HG03045 (cell line): ENCODE data around the gene ASB5.
A peak's percentile ranks its signal among the peaks of the same experiment; 100 is the strongest.
"Not testable (repeated sequence)": the region's sequence is repeated elsewhere in the genome, so short reads cannot be mapped to it uniquely, and the experiment has no call there.

Experiments
- ATAC-seq: cut with Tn5 transposase; IDR thresholded peaks from one replicate; pipeline ENCODE4 v1.9.1; 2021; ENCODE audit warnings: mild to moderate bottlenecking, moderate library complexity; ENCODE audit not compliant: unreplicated experiment

ASB5 gene, protein sequence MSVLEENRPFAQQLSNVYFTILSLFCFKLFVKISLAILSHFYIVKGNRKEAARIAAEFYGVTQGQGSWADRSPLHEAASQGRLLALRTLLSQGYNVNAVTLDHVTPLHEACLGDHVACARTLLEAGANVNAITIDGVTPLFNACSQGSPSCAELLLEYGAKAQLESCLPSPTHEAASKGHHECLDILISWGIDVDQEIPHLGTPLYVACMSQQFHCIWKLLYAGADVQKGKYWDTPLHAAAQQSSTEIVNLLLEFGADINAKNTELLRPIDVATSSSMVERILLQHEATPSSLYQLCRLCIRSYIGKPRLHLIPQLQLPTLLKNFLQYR

DNA sequence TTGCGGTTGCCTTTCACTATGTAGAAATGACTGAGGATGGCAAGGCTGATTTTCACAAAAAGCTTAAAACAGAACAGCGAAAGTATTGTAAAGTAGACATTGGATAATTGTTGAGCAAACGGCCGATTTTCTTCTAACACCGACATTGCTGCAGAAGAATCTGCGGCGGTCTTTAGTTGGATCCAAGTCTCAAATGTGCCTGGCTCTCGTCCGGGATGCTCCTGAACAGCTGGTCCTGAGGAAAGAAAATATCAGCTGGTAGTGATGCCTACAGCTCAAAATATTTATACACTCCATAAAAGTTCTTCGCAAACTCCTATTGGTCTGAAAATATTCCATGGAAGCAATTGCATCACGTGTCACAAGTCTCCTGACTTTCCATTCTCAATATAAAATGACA lies at the start of gene ASB5:
ASB5 (minus strand) TSS at position 260 of the 400 bp plus-strand sequence; CDS start at position 146, 114 bp downstream.
- ATAC-seq = no peak

DNA sequence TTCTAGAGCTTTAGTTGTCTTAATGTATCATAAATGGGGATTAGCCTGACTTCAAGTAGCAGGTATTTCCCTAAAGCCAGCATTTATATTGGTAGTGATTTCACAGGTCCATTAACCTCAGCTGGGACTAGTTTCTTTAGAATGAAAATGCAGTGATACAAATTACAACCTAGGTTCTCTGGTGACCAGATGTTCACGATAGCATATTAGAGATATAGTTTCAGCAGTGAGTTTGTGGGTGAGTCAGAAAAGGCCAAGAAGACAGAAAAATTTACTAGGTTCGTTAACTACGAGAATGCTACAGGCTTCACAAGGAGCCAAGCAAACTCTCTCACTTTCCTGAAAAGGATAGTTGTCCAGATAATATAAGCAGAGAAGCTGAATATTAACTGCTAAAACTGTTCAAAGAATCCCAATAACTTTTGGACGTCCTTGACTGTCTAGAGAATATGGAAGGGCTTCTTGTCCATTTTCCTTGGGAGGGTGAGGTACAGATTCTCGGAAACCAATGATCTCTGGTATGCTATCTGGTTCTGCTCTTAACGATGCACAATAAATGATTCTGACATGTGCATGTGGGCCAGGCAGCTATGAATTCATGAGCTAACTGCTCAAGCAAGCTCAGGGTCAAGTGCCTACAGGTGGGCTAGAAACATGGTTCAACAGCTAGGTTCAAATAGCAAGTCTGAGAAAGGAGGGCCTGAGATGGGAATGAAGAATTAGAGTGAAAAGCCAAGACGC lies 44.7 kb upstream of the ASB5 start:
- no peak for ATAC-seq

DNA sequence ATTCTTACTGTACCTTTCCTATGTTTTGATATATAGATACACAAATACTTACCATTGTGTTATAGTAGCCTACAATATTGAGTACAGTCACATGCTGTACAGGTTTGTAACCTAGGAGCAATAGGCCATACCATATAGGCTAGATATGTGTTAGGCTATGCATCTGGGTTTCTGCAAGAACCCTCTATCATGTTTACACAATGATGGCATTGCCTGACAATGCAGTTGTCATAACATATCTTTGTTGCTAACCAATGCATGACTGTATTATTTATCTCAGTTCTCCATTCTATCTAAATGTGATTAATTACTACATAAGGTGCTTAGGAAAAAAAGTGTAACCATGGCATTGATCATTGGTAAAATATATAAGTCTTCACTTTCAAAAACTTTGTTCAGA lies 40.8 kb upstream of the ASB5 start:
- ATAC-seq = no peak

DNA sequence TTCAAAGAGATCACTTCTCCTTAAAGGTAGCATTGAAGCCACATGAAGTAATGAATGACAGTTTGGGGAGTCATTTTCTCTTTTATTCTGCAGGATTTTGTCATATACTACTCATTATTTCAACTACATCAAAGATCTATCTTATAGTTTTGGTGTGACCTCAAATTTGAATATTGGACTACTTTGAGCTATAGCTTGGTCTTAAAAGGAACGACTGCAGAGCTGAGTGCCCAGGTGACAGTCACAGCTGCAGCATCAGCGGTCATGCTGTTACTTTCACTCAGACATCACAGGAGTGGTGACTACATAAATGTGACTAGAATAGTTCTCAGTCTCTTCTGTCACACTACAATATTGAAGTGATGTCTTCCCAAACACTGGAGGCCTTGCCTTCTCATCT lies 40.0 kb upstream of the ASB5 start:
- ATAC-seq = peak; percentile 100

DNA sequence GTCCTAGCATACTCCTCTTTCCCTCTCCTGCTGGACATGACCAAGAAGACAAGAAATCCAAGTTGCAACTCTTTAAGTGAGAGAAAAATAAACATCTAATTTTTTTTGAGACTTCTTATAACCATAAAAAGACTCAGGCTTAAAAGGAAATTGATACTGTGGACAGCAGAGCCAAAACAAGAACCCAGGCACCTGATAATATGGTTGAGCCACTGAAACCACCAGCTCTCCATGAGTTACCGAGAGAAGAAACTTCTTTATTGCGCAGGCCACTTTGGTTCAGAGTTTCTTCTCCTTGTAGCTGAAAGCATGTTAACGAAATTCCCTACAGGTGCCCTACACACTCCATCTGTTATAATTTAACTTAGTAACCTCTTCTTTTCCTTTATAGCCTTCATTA lies 39.4 kb upstream of the ASB5 start:
- peak; percentile 70 for ATAC-seq

DNA sequence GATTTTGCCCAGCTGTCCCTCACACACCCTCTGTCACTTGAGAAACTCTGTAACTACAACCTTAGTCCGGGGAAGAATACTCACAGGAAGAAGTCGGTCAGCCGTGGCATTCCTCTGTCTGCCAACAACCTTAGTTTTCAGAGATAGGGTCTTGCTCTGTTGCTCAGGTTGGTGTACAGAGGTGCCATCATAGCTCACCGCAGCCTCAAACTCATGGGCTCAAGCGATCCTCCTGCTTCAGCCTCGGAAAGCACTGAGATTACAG lies 38.6 kb upstream of the ASB5 start:
- ATAC-seq = no peak

DNA sequence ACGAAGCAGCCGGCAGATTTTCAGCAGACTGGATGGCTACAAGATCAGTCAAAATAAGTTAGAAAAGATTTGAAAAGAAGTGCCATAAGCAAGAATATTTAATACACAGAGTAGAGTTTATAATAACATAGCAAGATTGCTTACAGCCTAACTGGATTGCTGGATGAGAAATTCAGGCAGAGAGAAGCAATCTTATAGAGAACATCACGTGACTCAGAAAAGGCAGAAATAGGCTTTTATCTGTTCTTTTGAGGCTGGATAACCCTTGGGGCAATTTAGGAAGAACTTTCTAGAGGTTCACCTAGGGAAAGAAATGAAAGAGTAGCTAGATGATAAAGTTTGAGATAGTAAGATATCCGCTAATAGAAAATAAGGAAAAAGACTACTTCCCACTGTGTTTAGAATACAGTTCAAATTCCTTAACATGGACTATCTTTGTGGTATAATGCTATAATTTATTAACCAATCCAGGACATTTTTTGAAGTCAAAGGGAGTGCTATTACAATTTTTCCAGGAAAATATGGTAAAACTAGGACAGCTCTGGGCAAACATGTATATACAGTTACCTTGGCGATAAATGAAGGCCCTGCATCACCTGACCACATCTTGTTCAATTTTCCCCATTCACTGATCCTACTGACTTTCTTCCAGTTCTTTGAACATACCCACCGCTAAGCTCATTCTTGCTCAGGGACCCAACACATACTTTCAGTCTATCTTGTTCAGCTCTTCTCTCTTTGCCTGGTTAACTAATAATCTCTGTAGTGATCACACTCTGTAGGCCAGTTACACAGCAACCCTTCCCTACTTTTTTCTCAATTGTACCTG lies 38.0 kb upstream of the ASB5 start:
- ATAC-seq = no peak

DNA sequence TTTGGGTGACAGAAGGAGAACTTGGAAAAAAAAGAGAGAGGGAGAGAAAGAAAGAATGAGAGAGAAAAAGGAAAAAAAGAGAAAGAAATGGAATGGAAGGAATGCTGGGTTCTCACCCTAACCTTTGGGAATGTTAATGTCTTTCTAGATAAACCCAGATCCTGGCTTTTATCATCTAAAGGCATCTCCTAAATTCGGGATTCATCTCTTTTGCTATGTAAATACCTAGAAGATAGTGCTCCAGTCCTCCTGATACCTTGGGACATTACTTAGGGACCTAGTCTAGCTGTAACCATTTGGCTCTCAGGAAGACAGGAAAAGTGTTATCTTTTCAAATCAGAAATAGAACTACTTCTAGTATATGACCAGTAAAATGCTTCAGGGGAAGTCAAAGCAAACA lies 34.9 kb upstream of the ASB5 start:
- no peak for ATAC-seq

DNA sequence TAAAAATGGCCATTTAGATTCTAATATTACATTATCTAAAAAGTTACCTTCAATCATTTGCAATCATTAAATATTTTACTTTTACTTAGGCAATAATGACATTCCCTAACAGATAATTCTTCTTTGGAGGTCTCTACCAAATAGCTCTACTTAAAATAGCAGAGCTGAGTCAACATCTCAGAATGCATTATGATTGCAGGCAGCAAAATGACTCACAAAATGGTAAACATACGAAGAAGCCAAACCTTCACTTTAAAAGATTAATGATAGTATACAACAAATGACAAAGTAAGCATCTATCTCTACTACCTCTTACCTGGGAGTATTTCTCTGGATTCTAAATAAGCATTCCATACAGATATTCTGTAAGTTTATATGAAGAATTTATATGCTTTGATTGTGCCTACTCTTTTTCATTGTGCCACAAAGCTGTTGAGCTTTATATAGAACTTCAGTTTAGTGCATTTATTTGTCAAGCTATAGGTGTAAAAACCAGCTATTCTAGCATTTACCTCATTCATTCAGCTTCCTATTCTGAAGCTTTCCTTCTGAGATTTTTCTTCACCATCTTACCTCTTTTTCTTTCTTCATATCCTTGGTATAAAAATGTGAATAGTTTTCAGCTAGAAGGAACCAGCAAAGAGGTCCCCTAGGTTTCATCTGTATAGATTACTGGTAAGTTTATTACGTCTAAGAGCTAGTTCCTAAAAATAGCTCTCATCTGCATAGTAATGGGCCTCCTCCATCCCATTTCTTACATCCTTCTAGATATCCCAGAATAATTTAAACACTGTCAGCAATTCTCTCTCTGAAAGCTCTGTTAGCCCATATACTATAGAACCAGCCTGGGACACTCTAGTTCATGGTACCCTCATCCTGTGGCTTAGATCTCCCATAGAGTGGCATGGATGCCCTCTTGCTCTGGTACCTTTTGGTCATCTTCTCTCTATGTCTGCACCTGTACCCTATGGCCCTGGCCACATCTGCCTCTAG lies 33.6 kb upstream of the ASB5 start:
- ATAC-seq = no peak

DNA sequence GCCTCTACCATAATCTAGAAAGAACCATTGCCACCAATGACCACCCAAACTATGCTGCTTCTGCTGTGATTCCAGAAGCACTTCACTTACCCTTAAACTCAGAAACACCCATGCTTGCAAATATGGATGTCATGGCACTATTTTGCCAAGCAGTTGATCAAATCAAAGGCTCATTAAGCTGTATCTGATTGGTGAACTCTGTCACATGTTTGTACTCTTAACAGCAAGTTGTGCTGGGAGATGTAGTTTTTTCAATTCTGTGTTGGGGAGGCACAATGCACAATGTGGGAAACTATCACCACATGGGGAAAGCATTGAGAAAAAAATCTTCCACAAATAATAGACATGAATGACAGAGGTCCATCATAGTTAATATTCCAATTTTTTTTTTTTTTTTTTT lies 31.5 kb upstream of the ASB5 start:
- no peak for ATAC-seq

DNA sequence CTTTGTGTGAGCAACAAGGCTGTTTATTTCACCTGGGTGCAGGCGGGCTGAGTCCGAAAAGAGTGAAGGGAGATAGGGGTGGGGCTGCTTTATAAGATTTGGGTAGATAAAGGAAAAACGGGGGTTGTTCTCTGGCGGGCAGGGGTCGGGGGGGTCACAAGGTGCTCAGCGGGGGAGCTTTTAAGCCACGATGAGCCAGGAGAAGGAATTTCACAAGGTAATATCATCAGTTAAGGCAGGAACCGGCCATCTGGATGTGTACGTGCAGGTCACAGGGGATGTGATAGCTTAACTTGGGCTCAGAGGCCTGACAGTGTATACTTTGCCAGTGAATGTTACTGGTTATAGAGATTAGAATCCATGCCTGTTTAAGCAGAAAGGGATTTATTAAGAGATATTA lies 31.0 kb upstream of the ASB5 start:
- ATAC-seq = no peak

DNA sequence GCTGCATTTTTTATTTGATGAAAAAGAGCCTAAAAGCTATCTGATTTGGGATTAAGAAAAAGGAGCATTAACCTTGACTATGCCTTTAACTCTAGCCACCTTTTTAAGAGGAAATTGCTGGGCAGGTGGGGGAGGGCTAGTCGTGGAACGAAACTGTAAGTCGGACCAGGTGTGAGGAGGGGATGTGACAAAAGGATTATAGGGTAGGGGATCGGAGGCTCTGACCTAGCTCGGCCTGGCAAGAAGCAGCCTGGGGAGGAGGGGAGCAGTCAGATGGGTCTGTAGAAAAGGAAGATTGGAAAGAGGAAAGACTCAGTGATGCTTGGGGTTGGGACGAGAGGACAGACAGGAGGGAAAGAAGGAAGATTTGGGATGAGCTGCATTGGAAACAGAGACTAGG lies 29.6 kb upstream of the ASB5 start:
- no peak for ATAC-seq

DNA sequence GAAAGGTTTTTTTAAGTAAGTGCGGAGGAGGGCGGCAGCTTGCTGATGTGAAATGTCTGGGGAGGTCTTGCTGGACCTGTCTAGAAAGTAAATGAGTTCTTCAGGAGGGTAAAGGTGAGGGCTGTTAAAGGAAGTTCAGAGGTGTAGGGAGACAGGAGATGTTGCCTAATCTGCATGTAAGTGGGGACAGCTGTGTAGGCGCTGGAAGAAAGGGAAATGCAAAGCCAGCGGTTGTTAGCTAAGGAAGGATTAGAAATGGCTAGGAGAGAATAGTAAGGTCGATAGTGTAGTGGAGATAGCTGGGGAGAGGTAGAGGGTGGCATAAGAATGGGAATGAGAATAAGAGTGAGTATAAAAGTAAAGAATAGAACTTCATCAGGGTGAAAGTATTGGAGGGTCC lies 26.9 kb upstream of the ASB5 start:
- ATAC-seq = not testable (repeated sequence)

DNA sequence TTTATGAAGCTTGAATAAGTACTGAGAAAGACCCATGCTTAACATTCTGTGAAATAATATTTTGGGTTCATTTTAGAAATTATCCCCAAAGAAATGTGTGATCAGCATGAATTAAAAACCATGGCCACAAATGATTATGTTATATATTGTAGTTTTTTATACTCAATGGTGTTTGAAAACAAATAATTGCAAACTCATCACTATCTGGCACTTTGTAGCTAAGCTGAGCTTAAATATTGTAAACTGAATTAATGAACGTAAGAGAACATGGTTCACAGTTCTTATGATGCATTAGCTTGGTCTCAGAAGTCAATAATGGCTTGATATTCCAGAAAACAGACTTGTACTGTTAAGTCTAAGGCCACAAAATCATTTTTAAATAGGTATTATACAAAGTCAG lies 24.6 kb upstream of the ASB5 start:
- no peak for ATAC-seq

DNA sequence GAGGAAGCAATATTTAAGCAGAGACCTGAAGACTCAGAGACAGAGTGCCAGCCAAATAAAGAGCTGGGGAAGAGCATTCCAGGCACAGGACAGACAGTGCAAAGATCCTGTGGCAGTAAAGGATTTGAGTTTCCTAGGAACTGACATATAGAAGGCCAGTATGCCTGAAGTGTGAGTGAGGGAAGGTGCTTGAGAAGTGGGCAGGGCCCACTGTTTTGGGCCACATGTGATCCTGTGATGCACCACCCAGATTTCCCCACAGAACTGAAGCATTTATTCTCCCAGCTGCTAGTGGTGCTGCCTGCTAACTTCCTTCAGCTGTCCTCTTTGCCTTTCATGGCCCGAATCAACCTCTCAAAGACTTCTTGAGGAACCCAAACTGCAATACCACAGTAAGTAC lies 23.9 kb upstream of the ASB5 start:
- no peak for ATAC-seq

DNA sequence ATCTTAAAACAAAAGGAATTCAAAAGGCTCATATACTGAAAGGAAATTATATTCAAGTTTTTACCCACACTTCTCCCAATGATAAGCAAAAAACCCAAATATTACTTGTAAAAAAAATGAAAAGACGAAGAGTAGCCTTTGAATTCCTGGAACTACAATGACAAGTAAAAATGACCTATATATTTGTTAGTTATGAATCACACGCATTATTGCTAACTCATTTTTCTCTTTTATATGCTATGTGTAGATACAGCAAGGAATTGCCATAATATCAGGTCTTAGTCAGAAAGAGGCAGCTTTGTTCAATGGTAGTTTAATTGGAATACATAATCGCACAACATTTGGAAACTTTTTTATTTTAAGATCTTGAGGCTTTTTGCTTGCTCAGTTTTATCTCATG lies 22.7 kb upstream of the ASB5 start:
- no peak for ATAC-seq

DNA sequence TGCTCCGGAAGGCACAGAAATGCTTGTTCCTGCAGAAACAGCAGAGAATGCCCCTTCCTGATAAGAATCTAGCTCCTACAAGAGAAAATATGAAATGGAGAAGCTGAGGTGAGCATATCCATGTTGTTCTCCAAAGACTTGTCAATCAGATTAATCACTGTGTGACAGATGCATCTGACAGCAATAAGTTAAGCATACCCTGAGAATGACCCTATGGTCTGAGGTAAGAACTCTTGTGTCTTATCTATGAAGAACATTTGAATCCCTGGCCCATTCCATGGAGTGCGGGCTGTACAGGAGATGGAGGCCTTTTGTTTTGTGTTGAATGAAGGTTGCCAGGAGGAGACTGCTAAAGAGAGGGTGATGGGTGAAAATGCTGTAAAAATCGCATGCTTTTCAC lies 21.5 kb upstream of the ASB5 start:
- no peak for ATAC-seq

DNA sequence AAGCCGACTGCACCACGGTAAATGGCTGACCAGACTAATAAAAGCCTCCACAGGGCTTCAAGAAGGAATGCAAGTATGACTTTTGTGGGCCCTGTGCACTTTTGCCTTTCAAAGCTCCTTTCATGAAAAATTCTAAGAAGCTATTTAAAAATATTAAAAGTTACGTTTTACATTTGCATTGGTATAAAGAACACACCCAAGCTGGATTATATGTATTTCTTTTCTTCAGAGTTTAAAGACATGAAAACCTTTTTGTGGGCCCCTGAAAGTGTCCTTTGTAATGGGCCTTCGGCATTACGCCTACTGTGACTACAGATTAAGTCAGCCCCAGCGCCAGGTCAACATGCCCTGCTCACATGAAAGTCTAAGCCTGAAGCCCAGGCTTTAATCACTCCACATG lies 20.5 kb upstream of the ASB5 start:
- ATAC-seq = no peak

DNA sequence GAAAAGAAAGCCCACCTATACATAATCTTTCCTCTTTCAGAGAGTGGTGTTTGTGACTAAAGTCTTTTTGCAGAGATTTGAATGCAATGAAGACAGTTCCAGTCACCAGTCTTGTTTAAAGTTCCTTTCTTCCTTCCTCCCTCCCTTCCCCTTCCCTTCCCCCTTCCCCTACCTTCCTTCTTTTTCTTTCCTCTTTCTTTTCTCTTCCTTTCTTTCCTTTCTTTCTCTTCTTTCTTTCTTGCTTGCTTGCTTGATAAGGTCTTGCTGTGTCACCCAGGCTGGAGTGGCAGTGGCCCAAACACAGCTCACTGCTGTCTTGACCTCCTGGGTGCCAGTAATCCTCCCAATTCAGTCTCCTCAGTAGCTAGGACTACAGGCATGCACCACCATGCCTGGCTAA lies 19.0 kb upstream of the ASB5 start:
- ATAC-seq = no peak

DNA sequence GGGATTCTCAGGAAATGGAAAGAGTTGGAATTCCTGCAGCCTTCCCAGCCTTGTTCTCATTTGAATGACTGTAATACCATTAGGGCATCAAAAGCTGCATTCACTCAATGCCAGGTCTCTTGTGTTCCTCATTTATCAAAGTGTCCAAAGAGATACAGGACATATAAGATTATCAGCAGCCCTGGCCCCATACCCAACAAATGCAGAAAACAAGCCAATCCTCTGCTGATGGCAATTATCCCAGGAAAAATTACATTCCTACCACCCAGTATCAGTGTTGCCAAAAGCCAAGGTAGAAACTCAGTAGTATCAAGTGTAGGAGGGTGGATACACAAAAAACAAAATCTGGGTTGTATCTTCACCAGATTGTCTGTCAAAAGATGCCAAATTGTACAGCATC lies 18.5 kb upstream of the ASB5 start:
- no peak for ATAC-seq

DNA sequence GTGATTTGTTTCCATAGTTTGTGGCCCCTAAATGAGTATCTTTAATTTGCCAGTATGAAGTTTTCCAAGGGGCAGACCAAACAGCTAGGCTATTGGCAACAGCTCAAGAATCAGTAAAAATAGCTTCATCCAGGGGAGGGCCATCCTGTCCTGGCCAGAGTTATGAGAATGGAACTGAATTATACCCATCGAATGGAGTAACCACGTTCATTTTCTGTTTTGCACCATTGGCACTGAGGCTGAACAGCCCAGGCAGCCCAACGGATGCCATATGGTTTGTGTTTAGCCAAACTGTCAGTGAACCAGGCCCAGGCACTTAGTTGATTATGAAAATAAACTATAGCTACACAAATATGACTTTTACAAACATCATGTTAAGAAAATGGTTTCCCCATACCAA lies 17.7 kb upstream of the ASB5 start:
- ATAC-seq = no peak
